PC-3 (cell line): ENCODE measurements around the gene SAMD4A. TPM values are rescaled to one million over a fixed set of nuclear protein-coding genes. Genes with fewer than 3 reads are reported as not detected.

Experiments
- ATAC-seq: fragments of 200-7000 bp; cut with Tn5 transposase; 2 replicates; pipeline ENCODE4 v1.9.1; 2020; ENCODE audit warnings: mild to moderate bottlenecking, moderate library complexity
- BruUV-seq: library from RNA; stranded (reverse); fragments of 400-500 nt; replicated peaks from 2 replicates; lab custom pipeline; 2021; lab: Mats Ljungman, UMichigan
- CTCF ChIA-PET: fragments of 300-600 bp; sonication (Branson Sonifier 250); formaldehyde crosslinking; loops from one replicate; lab custom pipeline; 2022; ENCODE audit warnings: antibody characterized with exemption; lab: Charles Lee
- POLR2A ChIA-PET: fragments of 300-600 bp; sonication (Branson Sonifier 250); formaldehyde crosslinking; loops from one replicate; lab custom pipeline; 2022; ENCODE audit warnings: antibody characterized with exemption; ENCODE audit not compliant: unreplicated experiment; lab: Charles Lee
- DNase-seq: peaks from one replicate; pipeline ENCODE4 v3.0.0-alpha.2; 2015
- H2AFZ ChIP-seq: fragments of 300-600 bp; sonication (generic); 2 replicates; pipeline ENCODE4 v1.6.0; 2016; ENCODE audit warnings: antibody characterized with exemption, low read length
- H3F3A ChIP-seq: fragments of 300-600 bp; sonication (generic); one replicate; pipeline ENCODE4 v1.6.0; 2017; ENCODE audit warnings: antibody characterized with exemption, low read length, control low read depth, mild to moderate bottlenecking; ENCODE audit not compliant: unreplicated experiment
- H3K27ac ChIP-seq: fragments of 300-600 bp; sonication (generic); 2 replicates; pipeline ENCODE4 v1.5.1; 2016; ENCODE audit warnings: mild to moderate bottlenecking, low read length
- H3K27me3 ChIP-seq: fragments of 300-600 bp; sonication (generic); 2 replicates; pipeline ENCODE4 v1.6.1; 2016; ENCODE audit warnings: low read length, mixed read lengths
- H3K36me3 ChIP-seq: fragments of 300-600 bp; sonication (generic); 2 replicates; pipeline ENCODE4 v1.6.1; 2016; ENCODE audit warnings: low read depth, mixed run types, low read length, mixed read lengths
- H3K4me1 ChIP-seq: fragments of 300-600 bp; sonication (generic); 2 replicates; pipeline ENCODE4 v1.5.1; 2016; ENCODE audit warnings: low read length; ENCODE audit not compliant: insufficient read depth
- H3K4me2 ChIP-seq: fragments of 300-600 bp; sonication (generic); 2 replicates; pipeline ENCODE4 v1.6.0; 2016; ENCODE audit warnings: low read length
- H3K4me3 ChIP-seq: fragments of 300-600 bp; sonication (generic); 2 replicates; pipeline ENCODE4 v1.5.1; 2016; ENCODE audit warnings: mild to moderate bottlenecking, low read length, mixed read lengths
- H3K79me2 ChIP-seq: fragments of 300-600 bp; sonication (generic); 2 replicates; pipeline ENCODE4 v1.6.1; 2017; ENCODE audit warnings: low read length, mixed read lengths
- H3K9ac ChIP-seq: fragments of 300-600 bp; sonication (generic); 2 replicates; pipeline ENCODE4 v1.6.0; 2016; ENCODE audit warnings: mild to moderate bottlenecking, low read length
- H3K9me2 ChIP-seq: fragments of 300-600 bp; sonication (generic); replicated peaks from 2 replicates; pipeline ENCODE4 v1.6.1; 2016; ENCODE audit warnings: mixed run types, low read length, mixed read lengths
- H3K9me3 ChIP-seq: fragments of 300-600 bp; sonication (generic); 2 replicates; pipeline ENCODE4 v1.6.1; 2016; ENCODE audit warnings: low read length, mixed read lengths
- H4K20me1 ChIP-seq: fragments of 300-600 bp; sonication (generic); 2 replicates; pipeline ENCODE4 v1.6.1; 2016; ENCODE audit warnings: low read length, mixed read lengths
- CTCF ChIP-seq: fragments of 300-600 bp; sonication (generic); conservative IDR thresholded peaks from 2 replicates; pipeline ENCODE4 v1.5.1; 2017; ENCODE audit warnings: antibody characterized with exemption, low read depth, mild to moderate bottlenecking, low read length
- EZH2 ChIP-seq: fragments of 300-600 bp; sonication (generic); IDR thresholded peaks from one replicate; pipeline ENCODE4 v1.6.1; 2017; ENCODE audit warnings: antibody characterized with exemption, mild to moderate bottlenecking, low read length; ENCODE audit not compliant: unreplicated experiment
- EZH2phosphoT487 ChIP-seq: fragments of 300-600 bp; sonication (generic); IDR thresholded peaks from 2 replicates; pipeline ENCODE4 v1.6.1; 2018; ENCODE audit warnings: mild to moderate bottlenecking, antibody characterized with exemption, low read length, borderline replicate concordance
- intact Hi-C: fragments of 100-400 bp; cut with micrococcal nuclease; formaldehyde crosslinking; loops from 2 replicates; pipeline ENCODE4 v1.9.0; 2023
- total RNA-seq: library from RNA; depleted of rRNA; stranded (reverse); fragments of >200 nt; gene quantifications from 2 replicates; pipeline ENCODE4 v1.2.3, GENCODE V29; 2014

Gene SAMD4A
- total RNA-seq, 1 experiment from 2014 or later = 42.9 TPM

DNA sequence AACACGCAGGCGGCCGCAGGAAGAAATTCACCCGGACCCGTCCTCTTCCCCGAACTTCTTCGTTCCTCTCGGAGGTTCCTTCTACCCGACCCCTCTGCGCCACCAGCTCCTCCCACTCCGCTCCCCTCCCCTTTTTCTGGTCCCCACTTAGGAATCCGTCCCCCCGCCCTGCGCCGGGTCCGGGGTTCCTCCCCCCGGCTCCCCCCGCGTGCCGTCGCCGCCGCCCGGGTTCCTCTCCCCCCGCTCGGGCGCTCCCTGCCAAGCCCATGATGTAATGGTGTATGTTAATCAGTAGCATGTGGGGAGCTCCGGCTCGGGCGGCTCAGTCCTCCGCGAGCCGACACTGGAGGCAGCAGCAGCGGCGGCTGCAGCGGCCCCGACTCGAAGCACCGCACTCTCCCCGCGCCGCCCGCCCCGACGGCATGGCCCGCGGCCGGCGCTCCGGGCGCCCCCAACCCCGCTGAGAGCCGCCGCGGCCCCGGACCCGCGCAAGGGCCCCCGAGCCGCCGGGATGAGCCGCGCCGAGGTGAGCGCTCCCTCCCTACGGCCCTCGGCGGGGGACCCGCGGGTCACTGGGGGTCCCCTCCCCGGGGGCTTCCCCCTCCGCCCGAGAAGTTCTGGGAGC, 1.0 kb upstream of the SAMD4A start:
- Histone ChIP-seq H3K27me3 (no peaks in the 10 kb centered on the region), H3K27ac (peak overlapping the region; percentile 79), H3F3A (peaks cover 6% of the 10 kb centered on the region), H3K79me2 (peaks cover 47% of the 10 kb centered on the region), H3K4me2 (peak overlapping the region; percentile 88), H3K9ac (peak overlapping the region; percentile 82), H2AFZ (peak overlapping the region; percentile 62), H3K4me3 (peak overlapping the region; percentile 85), H3K36me3 (peaks cover 8% of the 10 kb centered on the region; the same call in 1 of the 2 replicates), H3K4me1 (peaks cover 36% of the 10 kb centered on the region), H3K9me3 (no peaks in the 10 kb centered on the region), H4K20me1 (peaks cover 20% of the 10 kb centered on the region), H3K9me2 (no peaks in the 10 kb centered on the region)
- intact Hi-C loops = loop anchor here (1.0 to 5.0 kb wide), 7 partner anchors 36 to 337 kb away; partner anchors contain the start of genes CGRRF1 and GCH1
- no peak for TF ChIP-seq EZH2
- no peak for TF ChIP-seq EZH2phosphoT487
- TF ChIP-seq CTCF = no peak
- POLR2A ChIA-PET = interaction anchor here (0.6 to 3.2 kb wide), 25 partner anchors 14 to 1775 kb away, joined by 3 to 32 read pairs (median 5); partner anchors contain the start of genes CGRRF1 and GNPNAT1
- peak; percentile 44 for ATAC-seq
- CTCF ChIA-PET = interaction anchor here (0.6 to 6.3 kb wide), 10 partner anchors 56 to 399 kb away, joined by 3 to 154 read pairs (median 6); partner anchors contain the start of gene CGRRF1
- no TSS peak for BruUV-seq
- DNase-seq = peak; percentile 97

GRCh38 chr14:54567224-54567638, 303 bp downstream of the SAMD4A start:
- Histone ChIP-seq H3K4me3 (peak overlapping the region; percentile 85), H3K9me2 (no peaks in the 10 kb centered on the region), H3K27ac (peak overlapping the region; percentile 54), H3K36me3 (peaks cover 21% of the 10 kb centered on the region), H3K9me3 (peaks cover 4% of the 10 kb centered on the region), H2AFZ (peak overlapping the region; percentile 32), H3K9ac (peak overlapping the region; percentile 82), H3K27me3 (no peaks in the 10 kb centered on the region), H3K4me2 (peak overlapping the region; percentile 88), H3F3A (peaks cover 10% of the 10 kb centered on the region), H3K79me2 (peaks cover 60% of the 10 kb centered on the region), H3K4me1 (peaks cover 42% of the 10 kb centered on the region), H4K20me1 (peaks cover 28% of the 10 kb centered on the region)
- DNase-seq (no peak), ATAC-seq (0 out of 2 replicates have a peak, but pooled peaks have one; percentile 0)
- CTCF ChIA-PET = interaction anchor here (0.7 to 6.3 kb wide), 4 partner anchors 76 to 207 kb away, joined by 4 to 154 read pairs (median 24); no protein-coding TSS in a partner anchor
- POLR2A ChIA-PET = interaction anchor here (0.5 to 1.9 kb wide), 9 partner anchors 11 to 689 kb away, joined by 3 to 19 read pairs (median 5); no protein-coding TSS in a partner anchor
- intact Hi-C loops = loop anchor here (1.0 to 5.0 kb wide), 2 partner anchors 35 to 110 kb away; no protein-coding TSS in a partner anchor
- TF ChIP-seq EZH2phosphoT487 (no peak), EZH2 (no peak), CTCF (no peak)
- BruUV-seq = TSS peak; percentile 31
